PC-3 (cell line): ENCODE measurements around the gene LRP1B. TPM values are rescaled to one million over a fixed set of nuclear protein-coding genes. Genes with fewer than 3 reads are reported as not detected.

Experiments used
- ATAC-seq: fragments of 200-7000 bp; cut with Tn5 transposase; 2 replicates; pipeline ENCODE4 v1.9.1; 2020; ENCODE audit warnings: mild to moderate bottlenecking, moderate library complexity
- BruUV-seq: library from RNA; stranded (reverse); fragments of 400-500 nt; replicated peaks from 2 replicates; lab custom pipeline; 2021; lab: Mats Ljungman, UMichigan
- CTCF ChIA-PET: fragments of 300-600 bp; sonication (Branson Sonifier 250); formaldehyde crosslinking; loops from one replicate; lab custom pipeline; 2022; ENCODE audit warnings: antibody characterized with exemption; lab: Charles Lee
- POLR2A ChIA-PET: fragments of 300-600 bp; sonication (Branson Sonifier 250); formaldehyde crosslinking; loops from one replicate; lab custom pipeline; 2022; ENCODE audit warnings: antibody characterized with exemption; ENCODE audit not compliant: unreplicated experiment; lab: Charles Lee
- DNase-seq: peaks from one replicate; pipeline ENCODE4 v3.0.0-alpha.2; 2015
- H2AFZ ChIP-seq: fragments of 300-600 bp; sonication (generic); 2 replicates; pipeline ENCODE4 v1.6.0; 2016; ENCODE audit warnings: antibody characterized with exemption, low read length
- H3F3A ChIP-seq: fragments of 300-600 bp; sonication (generic); one replicate; pipeline ENCODE4 v1.6.0; 2017; ENCODE audit warnings: antibody characterized with exemption, low read length, control low read depth, mild to moderate bottlenecking; ENCODE audit not compliant: unreplicated experiment
- H3K27ac ChIP-seq: fragments of 300-600 bp; sonication (generic); 2 replicates; pipeline ENCODE4 v1.5.1; 2016; ENCODE audit warnings: mild to moderate bottlenecking, low read length
- H3K27me3 ChIP-seq: fragments of 300-600 bp; sonication (generic); 2 replicates; pipeline ENCODE4 v1.6.1; 2016; ENCODE audit warnings: low read length, mixed read lengths
- H3K36me3 ChIP-seq: fragments of 300-600 bp; sonication (generic); 2 replicates; pipeline ENCODE4 v1.6.1; 2016; ENCODE audit warnings: low read depth, mixed run types, low read length, mixed read lengths
- H3K4me1 ChIP-seq: fragments of 300-600 bp; sonication (generic); 2 replicates; pipeline ENCODE4 v1.5.1; 2016; ENCODE audit warnings: low read length; ENCODE audit not compliant: insufficient read depth
- H3K4me2 ChIP-seq: fragments of 300-600 bp; sonication (generic); 2 replicates; pipeline ENCODE4 v1.6.0; 2016; ENCODE audit warnings: low read length
- H3K4me3 ChIP-seq: fragments of 300-600 bp; sonication (generic); 2 replicates; pipeline ENCODE4 v1.5.1; 2016; ENCODE audit warnings: mild to moderate bottlenecking, low read length, mixed read lengths
- H3K79me2 ChIP-seq: fragments of 300-600 bp; sonication (generic); 2 replicates; pipeline ENCODE4 v1.6.1; 2017; ENCODE audit warnings: low read length, mixed read lengths
- H3K9ac ChIP-seq: fragments of 300-600 bp; sonication (generic); 2 replicates; pipeline ENCODE4 v1.6.0; 2016; ENCODE audit warnings: mild to moderate bottlenecking, low read length
- H3K9me2 ChIP-seq: fragments of 300-600 bp; sonication (generic); replicated peaks from 2 replicates; pipeline ENCODE4 v1.6.1; 2016; ENCODE audit warnings: mixed run types, low read length, mixed read lengths
- H3K9me3 ChIP-seq: fragments of 300-600 bp; sonication (generic); 2 replicates; pipeline ENCODE4 v1.6.1; 2016; ENCODE audit warnings: low read length, mixed read lengths
- H4K20me1 ChIP-seq: fragments of 300-600 bp; sonication (generic); 2 replicates; pipeline ENCODE4 v1.6.1; 2016; ENCODE audit warnings: low read length, mixed read lengths
- CTCF ChIP-seq: fragments of 300-600 bp; sonication (generic); conservative IDR thresholded peaks from 2 replicates; pipeline ENCODE4 v1.5.1; 2017; ENCODE audit warnings: antibody characterized with exemption, low read depth, mild to moderate bottlenecking, low read length
- EZH2 ChIP-seq: fragments of 300-600 bp; sonication (generic); IDR thresholded peaks from one replicate; pipeline ENCODE4 v1.6.1; 2017; ENCODE audit warnings: antibody characterized with exemption, mild to moderate bottlenecking, low read length; ENCODE audit not compliant: unreplicated experiment
- EZH2phosphoT487 ChIP-seq: fragments of 300-600 bp; sonication (generic); IDR thresholded peaks from 2 replicates; pipeline ENCODE4 v1.6.1; 2018; ENCODE audit warnings: mild to moderate bottlenecking, antibody characterized with exemption, low read length, borderline replicate concordance
- intact Hi-C: fragments of 100-400 bp; cut with micrococcal nuclease; formaldehyde crosslinking; loops from 2 replicates; pipeline ENCODE4 v1.9.0; 2023
- total RNA-seq: library from RNA; depleted of rRNA; stranded (reverse); fragments of >200 nt; gene quantifications from 2 replicates; pipeline ENCODE4 v1.2.3, GENCODE V29; 2014

LRP1B gene
- total RNA-seq, 1 experiment from 2014 or later, result 0.04 TPM

DNA sequence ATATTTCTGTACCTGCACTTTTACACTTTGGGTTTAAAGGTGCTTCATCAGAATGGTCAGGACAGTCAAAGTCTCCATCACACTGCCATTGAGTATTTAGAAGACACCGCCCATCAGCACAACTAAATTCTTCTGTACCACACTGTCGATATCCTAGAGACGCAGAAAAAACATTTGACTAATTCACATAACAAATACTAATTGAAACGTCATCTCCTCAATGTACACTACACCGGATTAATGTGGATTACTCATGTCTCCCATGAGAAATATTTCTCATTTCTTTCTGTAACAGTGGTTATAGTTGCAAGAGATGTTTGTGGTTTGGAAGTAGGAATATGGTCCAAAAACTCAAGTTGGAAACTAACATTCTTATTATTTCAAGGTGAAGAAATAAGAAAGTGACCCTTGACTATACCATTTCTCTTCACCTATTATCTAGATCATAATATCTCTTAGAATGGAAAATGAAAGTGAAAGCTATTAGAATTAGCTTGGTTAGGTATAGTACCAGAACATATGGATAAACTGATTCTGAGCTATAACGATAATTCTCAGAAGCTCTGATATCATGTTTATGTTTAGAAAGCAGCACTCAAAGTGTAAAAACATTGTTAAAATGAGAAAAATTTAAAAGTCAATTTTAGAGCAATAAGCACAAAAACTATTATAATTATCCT lies 1627.7 kb downstream of the LRP1B start:
- ChIA-PET POLR2A (no interaction called here), CTCF (no interaction called here)
- peak overlapping the region; percentile 93 for H3K27ac ChIP-seq
- BruUV-seq, result TSS peak; percentile 96
- H3K4me1 ChIP-seq, result peaks cover 23% of the 10 kb centered on the region
- peak overlapping the region; percentile 68 for H3K9ac ChIP-seq
- ATAC-seq (peak; percentile 99), DNase-seq (peak; percentile 95)
- peaks cover 4% of the 10 kb centered on the region for H3F3A ChIP-seq
- peak overlapping the region; percentile 88 for H3K4me2 ChIP-seq
- H4K20me1 ChIP-seq, result no peaks in the 10 kb centered on the region
- TF ChIP-seq EZH2 (no peak), EZH2phosphoT487 (no peak), CTCF (no peak)
- no peak overlapping the region for H2AFZ ChIP-seq
- H3K27me3 ChIP-seq, result no peaks in the 10 kb centered on the region
- no peaks in the 10 kb centered on the region for H3K9me3 ChIP-seq
- intact Hi-C loops, result loop anchor here (1.0 to 10.0 kb wide), 6 partner anchors 112 to 359 kb away; no protein-coding TSS in a partner anchor
- no peaks in the 10 kb centered on the region for H3K9me2 ChIP-seq
- no peaks in the 10 kb centered on the region for H3K36me3 ChIP-seq
- H3K79me2 ChIP-seq, result no peaks in the 10 kb centered on the region
- H3K4me3 ChIP-seq, result peak overlapping the region; percentile 61

DNA sequence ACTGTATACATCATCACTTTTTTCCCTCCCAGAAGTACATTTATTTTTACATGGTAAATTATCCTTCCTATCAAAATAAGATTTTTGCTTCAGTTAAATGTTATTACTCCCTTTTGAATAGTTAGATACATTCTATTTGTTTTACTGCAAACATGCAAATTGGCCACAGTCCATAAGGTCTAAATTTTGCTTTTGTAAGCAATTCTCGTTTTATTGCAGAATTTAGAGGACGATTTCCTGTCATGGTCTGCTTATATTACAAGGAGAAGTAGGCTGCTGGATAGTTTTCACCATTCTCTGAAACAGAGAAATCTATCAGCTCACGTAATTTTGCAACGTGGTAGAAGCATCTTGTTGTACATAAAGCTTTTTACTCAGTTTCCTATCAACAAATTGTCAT lies 1632.5 kb downstream of the LRP1B start:
- no peaks in the 10 kb centered on the region for H4K20me1 ChIP-seq
- H3K9ac ChIP-seq, result no peak overlapping the region
- H3K4me3 ChIP-seq, result no peak overlapping the region
- peaks cover 2% of the 10 kb centered on the region for H3F3A ChIP-seq
- intact Hi-C loops, result no loop called here
- H2AFZ ChIP-seq, result no peak overlapping the region
- no peak overlapping the region for H3K4me2 ChIP-seq
- TF ChIP-seq EZH2phosphoT487, result no peak
- no peak for TF ChIP-seq CTCF
- TF ChIP-seq EZH2, result no peak
- peaks cover 6% of the 10 kb centered on the region for H3K4me1 ChIP-seq
- ChIA-PET CTCF (interaction anchor here (0.6 kb wide), 1 partner anchor 400 kb away, joined by 3 read pairs; no protein-coding TSS in a partner anchor), POLR2A (no interaction called here)
- no peaks in the 10 kb centered on the region for H3K79me2 ChIP-seq
- DNase-seq (no peak), ATAC-seq (no peak)
- no peaks in the 10 kb centered on the region for H3K36me3 ChIP-seq
- H3K27me3 ChIP-seq, result no peaks in the 10 kb centered on the region
- H3K9me3 ChIP-seq, result no peaks in the 10 kb centered on the region
- H3K9me2 ChIP-seq, result no peaks in the 10 kb centered on the region
- no peak overlapping the region for H3K27ac ChIP-seq
- BruUV-seq, result no TSS peak

- Histone ChIP-seq H3K9me2 (no peaks in the 10 kb centered on the region), H3K79me2 (no peaks in the 10 kb centered on the region), H3K27ac (no peak overlapping the region), H3K4me1 (no peaks in the 10 kb centered on the region), H3K9ac (no peak overlapping the region), H3K9me3 (no peaks in the 10 kb centered on the region), H2AFZ (no peak overlapping the region), H3K4me3 (no peak overlapping the region), H3K36me3 (no peaks in the 10 kb centered on the region), H3K4me2 (no peak overlapping the region), H4K20me1 (no peaks in the 10 kb centered on the region), H3F3A (no peaks in the 10 kb centered on the region), H3K27me3 (no peaks in the 10 kb centered on the region)
- POLR2A ChIA-PET, result no interaction called here
- DNase-seq (no peak), ATAC-seq (no peak)
- intact Hi-C loops, result no loop called here
- CTCF ChIA-PET, result no interaction called here
- no peak for TF ChIP-seq CTCF
- no peak for TF ChIP-seq EZH2phosphoT487
- TF ChIP-seq EZH2, result no peak
- BruUV-seq, result no TSS peak
Measured at GRCh38 chr2:140496714-140497113, 1634.1 kb downstream of the LRP1B start.
